Loucy (cell line): Measurements from ENCODE around the gene ZNF620.
"Not testable (repeated sequence)": the region's sequence is repeated elsewhere in the genome, so short reads cannot be mapped to it uniquely, and the experiment has no call there.

Source experiments
- H2AFZ ChIP-seq: fragments of 200-600 bp; sonication (generic); 2 replicates; pipeline ENCODE4 v1.6.0; 2016; ENCODE audit warnings: antibody characterized with exemption, mild to moderate bottlenecking, low read length, moderate library complexity
- H3F3A ChIP-seq: fragments of 200-600 bp; 2 replicates; pipeline ENCODE4 v1.6.0; 2016; ENCODE audit warnings: antibody characterized with exemption, low read depth, mild to moderate bottlenecking
- H3K27me3 ChIP-seq: fragments of 200-600 bp; sonication (generic); 2 replicates; pipeline ENCODE4 v1.6.1; 2014; ENCODE audit warnings: low read length, mild to moderate bottlenecking; ENCODE audit not compliant: insufficient read depth, poor library complexity, severe bottlenecking
- H3K36me3 ChIP-seq: fragments of 200-600 bp; sonication (generic); 2 replicates; pipeline ENCODE4 v1.6.1; 2016; ENCODE audit warnings: low read length; ENCODE audit not compliant: insufficient read depth
- H3K4me1 ChIP-seq: fragments of 200-600 bp; sonication (generic); 2 replicates; pipeline ENCODE4 v1.5.1; 2014; ENCODE audit warnings: low read length, mild to moderate bottlenecking; ENCODE audit not compliant: insufficient read depth, poor library complexity, severe bottlenecking
- H3K4me2 ChIP-seq: fragments of 200-600 bp; sonication (generic); 2 replicates; pipeline ENCODE4 v1.6.0; 2014; ENCODE audit warnings: antibody characterized with exemption, low read length, low read depth, mild to moderate bottlenecking; ENCODE audit not compliant: poor library complexity, severe bottlenecking
- H3K4me3 ChIP-seq: fragments of 200-600 bp; sonication (generic); 2 replicates; pipeline ENCODE4 v1.5.1; 2014; ENCODE audit warnings: low read length, mild to moderate bottlenecking, mixed read lengths; ENCODE audit not compliant: poor library complexity, severe bottlenecking
- H3K79me2 ChIP-seq: fragments of 200-600 bp; sonication (generic); 2 replicates; pipeline ENCODE4 v1.6.1; 2014; ENCODE audit warnings: low read length; ENCODE audit not compliant: insufficient read depth
- H3K9ac ChIP-seq: fragments of 200-600 bp; sonication (generic); 2 replicates; pipeline ENCODE4 v1.6.0; 2014; ENCODE audit warnings: mild to moderate bottlenecking, low read depth, low read length, moderate library complexity; ENCODE audit not compliant: poor library complexity, severe bottlenecking
- H3K9me2 ChIP-seq: fragments of 200-600 bp; sonication (generic); replicated peaks from 2 replicates; pipeline ENCODE4 v1.6.1; 2016; ENCODE audit warnings: low read depth, low read length, mixed read lengths
- H3K9me3 ChIP-seq: fragments of 200-600 bp; sonication (generic); 2 replicates; pipeline ENCODE4 v1.6.1; 2014; ENCODE audit warnings: mild to moderate bottlenecking, antibody characterized with exemption, low read length, low read depth; ENCODE audit not compliant: insufficient read depth
- H4K20me1 ChIP-seq: fragments of 200-600 bp; sonication (generic); 2 replicates; pipeline ENCODE4 v1.6.0; 2014; ENCODE audit warnings: antibody characterized with exemption, low read length, mild to moderate bottlenecking; ENCODE audit not compliant: insufficient read depth, poor library complexity, severe bottlenecking
- CTCF ChIP-seq: fragments of 200-600 bp; sonication (generic); conservative IDR thresholded peaks from 2 replicates; pipeline ENCODE4 v1.5.1; 2014; ENCODE audit warnings: mild to moderate bottlenecking, antibody characterized with exemption, low read length
- EZH2phosphoT487 ChIP-seq: fragments of 200-600 bp; IDR thresholded peaks from 2 replicates; pipeline ENCODE4 v1.6.1; 2018; ENCODE audit warnings: antibody characterized with exemption, mild to moderate bottlenecking, moderate library complexity, borderline replicate concordance

The ZNF620 gene

GRCh38 chr3:40550167-40550566 lies 44.3 kb downstream of the ZNF620 start:
- no peak overlapping the region for H2AFZ ChIP-seq
- no peaks in the 10 kb centered on the region for H4K20me1 ChIP-seq
- no peaks in the 10 kb centered on the region for H3K4me1 ChIP-seq
- TF ChIP-seq EZH2phosphoT487 (no peak), CTCF (no peak)
- H3K4me3 ChIP-seq = no peak overlapping the region
- no peaks in the 10 kb centered on the region for H3F3A ChIP-seq
- H3K4me2 ChIP-seq = no peak overlapping the region
- H3K9me3 ChIP-seq = no peaks in the 10 kb centered on the region
- no peaks in the 10 kb centered on the region for H3K36me3 ChIP-seq
- H3K79me2 ChIP-seq = no peaks in the 10 kb centered on the region
- no peaks in the 10 kb centered on the region for H3K27me3 ChIP-seq
- no peaks in the 10 kb centered on the region for H3K9me2 ChIP-seq
- no peak overlapping the region for H3K9ac ChIP-seq

- Histone ChIP-seq H3K9me3 (no peaks in the 10 kb centered on the region), H3F3A (no peaks in the 10 kb centered on the region), H3K9me2 (no peaks in the 10 kb centered on the region), H3K4me2 (no peak overlapping the region), H4K20me1 (no peaks in the 10 kb centered on the region), H3K27me3 (no peaks in the 10 kb centered on the region), H3K36me3 (no peaks in the 10 kb centered on the region), H3K79me2 (no peaks in the 10 kb centered on the region), H3K4me1 (no peaks in the 10 kb centered on the region), H3K4me3 (no peak overlapping the region), H2AFZ (no peak overlapping the region), H3K9ac (no peak overlapping the region)
- TF ChIP-seq EZH2phosphoT487 = no peak
- TF ChIP-seq CTCF = no peak
Measured at GRCh38 chr3:40557575-40558161, 51.8 kb downstream of the ZNF620 start.

GRCh38 chr3:40562482-40562881 lies 56.6 kb downstream of the ZNF620 start:
- H3F3A ChIP-seq, H3K9me3 ChIP-seq, H3K4me2 ChIP-seq, H3K27me3 ChIP-seq, H3K36me3 ChIP-seq, H2AFZ ChIP-seq, H3K4me3 ChIP-seq, H4K20me1 ChIP-seq, H3K4me1 ChIP-seq, H3K9me2 ChIP-seq, H3K9ac ChIP-seq, H3K79me2 ChIP-seq: not testable (repeated sequence)

- H3K4me1 ChIP-seq, H3K9me3 ChIP-seq, H3K79me2 ChIP-seq, H4K20me1 ChIP-seq, H3F3A ChIP-seq, H3K9me2 ChIP-seq, H3K9ac ChIP-seq, H3K36me3 ChIP-seq, H3K4me3 ChIP-seq, H2AFZ ChIP-seq, H3K4me2 ChIP-seq, H3K27me3 ChIP-seq: not testable (repeated sequence)
Measured at GRCh38 chr3:40565629-40566028, 59.8 kb downstream of the ZNF620 start.
